ENCODE data around the gene SLC1A4. TPM values are rescaled to one million over a fixed set of nuclear protein-coding genes. Genes with fewer than 3 reads are reported as not detected.
"Not testable (repeated sequence)": the region's sequence is repeated elsewhere in the genome, so short reads cannot be mapped to it uniquely, and the experiment has no call there.

SLC1A4 gene
- total RNA-seq, 6 experiments from 2014 or later: 7.2 to 21.7 (median 12.4) TPM

DNA sequence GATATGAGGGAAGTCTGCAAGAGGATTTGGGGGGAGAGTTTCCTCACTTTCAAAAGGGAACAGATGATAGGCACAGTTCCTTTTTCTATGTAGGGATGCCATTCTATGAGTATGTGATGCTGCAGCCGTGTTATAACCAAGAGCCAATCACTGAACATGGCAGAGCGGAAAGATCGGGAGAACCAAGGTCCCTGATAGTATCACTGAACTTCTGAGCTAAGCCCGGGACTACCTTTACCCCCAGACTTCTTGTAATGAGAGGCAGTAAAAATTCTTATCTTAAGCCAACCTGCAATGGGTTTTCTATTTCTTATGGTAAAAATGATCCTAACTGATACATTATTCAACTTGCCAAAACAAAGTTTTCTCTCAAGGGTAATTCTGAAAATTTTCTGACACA is 21.6 kb upstream of the SLC1A4 start:
- H3K4me1 ChIP-seq: peaks cover 0 to 21% (median 10%) of the 10 kb centered on the region in 4 donors
- H3K27me3 ChIP-seq: no peaks in the 10 kb centered on the region
- TF ChIP-seq POLR2A (IDR thresholded peaks at IDR 0.05): no peak
- TF ChIP-seq, protein P1, sequence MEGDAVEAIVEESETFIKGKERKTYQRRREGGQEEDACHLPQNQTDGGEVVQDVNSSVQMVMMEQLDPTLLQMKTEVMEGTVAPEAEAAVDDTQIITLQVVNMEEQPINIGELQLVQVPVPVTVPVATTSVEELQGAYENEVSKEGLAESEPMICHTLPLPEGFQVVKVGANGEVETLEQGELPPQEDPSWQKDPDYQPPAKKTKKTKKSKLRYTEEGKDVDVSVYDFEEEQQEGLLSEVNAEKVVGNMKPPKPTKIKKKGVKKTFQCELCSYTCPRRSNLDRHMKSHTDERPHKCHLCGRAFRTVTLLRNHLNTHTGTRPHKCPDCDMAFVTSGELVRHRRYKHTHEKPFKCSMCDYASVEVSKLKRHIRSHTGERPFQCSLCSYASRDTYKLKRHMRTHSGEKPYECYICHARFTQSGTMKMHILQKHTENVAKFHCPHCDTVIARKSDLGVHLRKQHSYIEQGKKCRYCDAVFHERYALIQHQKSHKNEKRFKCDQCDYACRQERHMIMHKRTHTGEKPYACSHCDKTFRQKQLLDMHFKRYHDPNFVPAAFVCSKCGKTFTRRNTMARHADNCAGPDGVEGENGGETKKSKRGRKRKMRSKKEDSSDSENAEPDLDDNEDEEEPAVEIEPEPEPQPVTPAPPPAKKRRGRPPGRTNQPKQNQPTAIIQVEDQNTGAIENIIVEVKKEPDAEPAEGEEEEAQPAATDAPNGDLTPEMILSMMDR (IDR thresholded peaks at IDR 0.05): no peak
- H3K4me3 ChIP-seq: no peak overlapping the region
- no peaks in the 10 kb centered on the region for H3K36me3 ChIP-seq
- H3K27ac ChIP-seq: no peak overlapping the region
- WGBS (ENCODE audit: insufficient coverage, low coverage, low lambda C conversion rate, missing lambda C conversion rate): 90% methylated on average over 4 of the region's 4 CpGs
- DNase-seq: no peak
- ATAC-seq: no peak
- intact Hi-C loops (cut with DNase I): no loop called here
- H3K9me3 ChIP-seq: no peaks in the 10 kb centered on the region

DNA sequence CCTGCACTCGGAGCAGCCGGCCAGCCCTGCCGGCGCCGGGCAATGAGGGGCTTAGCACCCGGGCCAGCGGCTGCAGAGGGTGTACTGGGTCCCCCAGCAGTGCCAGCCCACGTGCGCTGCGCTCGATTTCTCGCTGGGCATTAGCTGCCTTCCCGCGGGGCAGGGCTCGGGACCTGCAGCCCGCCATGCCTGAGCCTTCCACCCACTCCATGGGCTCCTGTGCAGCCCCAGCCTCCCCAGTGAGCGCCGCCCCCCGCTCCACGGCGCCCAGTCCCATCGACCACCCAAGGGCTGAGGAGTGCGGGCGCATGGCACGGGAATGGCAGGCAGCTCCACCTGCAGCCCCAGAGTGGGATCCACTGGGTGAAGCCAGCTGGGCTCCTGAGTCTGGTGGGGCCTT is 20.1 kb upstream of the SLC1A4 start:
- H3K4me3 ChIP-seq; DNase-seq; ATAC-seq; H3K27me3 ChIP-seq; H3K36me3 ChIP-seq; intact Hi-C loops (cut with DNase I); H3K27ac ChIP-seq; H3K9me3 ChIP-seq: not testable (repeated sequence)
- WGBS (ENCODE audit: insufficient coverage, low coverage, low lambda C conversion rate, missing lambda C conversion rate): no CpG with 5 or more reads among the region's 25 CpGs
- peaks cover 0 to 21% (median 10%) of the 10 kb centered on the region in 4 donors for H3K4me1 ChIP-seq

DNA sequence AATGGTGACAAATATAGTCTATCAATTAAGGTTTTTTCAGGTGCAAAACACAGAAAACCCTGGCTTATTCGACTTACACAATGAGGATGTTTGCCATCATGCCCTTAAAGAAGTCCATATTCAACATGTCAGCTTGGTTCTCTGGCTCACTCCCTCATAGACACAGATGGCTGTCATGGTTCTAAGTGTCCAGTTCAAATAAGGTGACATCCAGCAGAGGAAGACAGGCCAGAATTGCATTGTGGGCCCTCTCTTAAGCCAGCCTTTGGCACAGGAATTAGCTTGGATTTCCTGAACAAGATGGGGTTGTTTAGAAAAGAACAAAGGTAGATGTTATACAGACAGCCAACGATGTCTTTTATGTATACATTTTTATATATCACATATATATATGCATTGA is 18.7 kb upstream of the SLC1A4 start:
- peaks cover 0 to 26% (median 12%) of the 10 kb centered on the region in 4 donors for H3K4me1 ChIP-seq
- no peak for TF ChIP-seq POLR2A (IDR thresholded peaks at IDR 0.05)
- TF ChIP-seq, protein P1 (IDR thresholded peaks at IDR 0.05): no peak
- no peak overlapping the region for H3K4me3 ChIP-seq
- no peaks in the 10 kb centered on the region for H3K36me3 ChIP-seq
- H3K9me3 ChIP-seq: no peaks in the 10 kb centered on the region
- no peak for DNase-seq
- intact Hi-C loops (cut with DNase I): no loop called here
- H3K27ac ChIP-seq: no peak overlapping the region
- no peak for ATAC-seq
- no peaks in the 10 kb centered on the region for H3K27me3 ChIP-seq
- WGBS (ENCODE audit: insufficient coverage, low coverage, low lambda C conversion rate, missing lambda C conversion rate): 93% methylated on average over 1 of the region's 2 CpGs

DNA sequence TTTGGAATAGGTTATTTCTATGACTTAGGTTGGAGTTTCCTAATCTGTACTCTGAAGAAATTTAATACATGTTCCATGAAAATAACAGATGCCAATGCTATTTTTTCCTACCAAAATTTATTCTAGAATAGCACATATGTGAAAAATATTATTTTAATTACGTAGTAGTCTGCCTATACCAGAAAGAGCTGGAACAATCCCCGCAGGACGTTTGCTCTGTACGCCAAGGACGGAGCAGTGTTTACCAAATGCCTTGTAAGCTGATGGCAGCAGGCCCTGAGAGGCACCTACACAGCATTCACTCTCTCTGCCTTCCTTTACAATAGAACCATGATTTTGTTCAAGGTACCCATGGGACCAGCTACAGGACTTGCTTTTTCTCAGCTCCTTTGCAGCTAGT is 16.8 kb upstream of the SLC1A4 start:
- Histone ChIP-seq H3K27me3 (no peaks in the 10 kb centered on the region), H3K36me3 (no peaks in the 10 kb centered on the region), H3K9me3 (no peaks in the 10 kb centered on the region), H3K4me3 (no peak overlapping the region), H3K4me1 (peaks cover 0 to 14% (median 6%) of the 10 kb centered on the region in 4 donors), H3K27ac (no peak overlapping the region)
- TF ChIP-seq, protein P1 (IDR thresholded peaks at IDR 0.05): no peak
- no peak for TF ChIP-seq POLR2A (IDR thresholded peaks at IDR 0.05)
- ATAC-seq (no peak), DNase-seq (no peak)
- 87% methylated on average over 5 of the region's 5 CpGs for WGBS (ENCODE audit: insufficient coverage, low coverage, low lambda C conversion rate, missing lambda C conversion rate)
- intact Hi-C loops (cut with DNase I): no loop called here

DNA sequence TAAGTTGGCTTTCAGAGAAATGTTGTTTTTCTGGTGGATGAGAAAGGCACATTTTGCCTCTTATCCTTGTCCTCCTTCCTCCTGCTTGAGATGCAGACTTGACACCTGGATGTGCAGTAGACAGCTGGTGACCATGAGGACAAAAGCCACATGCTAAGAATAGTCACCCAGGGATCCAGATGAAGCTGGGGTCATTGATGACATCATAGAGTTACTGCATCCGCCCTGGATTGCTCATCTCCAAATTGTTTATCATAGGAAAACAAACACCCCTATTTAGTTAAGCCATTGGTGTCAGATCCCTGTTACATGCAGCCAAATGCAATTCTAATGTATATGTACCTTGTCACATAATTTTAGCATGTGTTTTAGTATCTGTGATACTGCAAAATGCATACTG is 16.3 kb upstream of the SLC1A4 start:
- Histone ChIP-seq H3K27ac (no peak overlapping the region), H3K27me3 (no peaks in the 10 kb centered on the region), H3K36me3 (no peaks in the 10 kb centered on the region), H3K9me3 (no peaks in the 10 kb centered on the region), H3K4me1 (peaks cover 0 to 14% (median 5%) of the 10 kb centered on the region in 4 donors), H3K4me3 (no peak overlapping the region)
- 57% methylated on average over 1 of the region's 1 CpG for WGBS (ENCODE audit: insufficient coverage, low coverage, low lambda C conversion rate, missing lambda C conversion rate)
- intact Hi-C loops (cut with DNase I): no loop called here
- ATAC-seq: peak in 1 of 4 donors; percentile 18
- TF ChIP-seq POLR2A (IDR thresholded peaks at IDR 0.05): no peak
- TF ChIP-seq, protein P1 (IDR thresholded peaks at IDR 0.05): no peak
- no peak for DNase-seq
